ENCODE data around the gene CFAP46. TPM values are rescaled to one million over a fixed set of nuclear protein-coding genes. Genes with fewer than 3 reads are reported as not detected.

Gene CFAP46
- total RNA-seq, 1 donor from 2014 or later: 3.7 TPM

DNA sequence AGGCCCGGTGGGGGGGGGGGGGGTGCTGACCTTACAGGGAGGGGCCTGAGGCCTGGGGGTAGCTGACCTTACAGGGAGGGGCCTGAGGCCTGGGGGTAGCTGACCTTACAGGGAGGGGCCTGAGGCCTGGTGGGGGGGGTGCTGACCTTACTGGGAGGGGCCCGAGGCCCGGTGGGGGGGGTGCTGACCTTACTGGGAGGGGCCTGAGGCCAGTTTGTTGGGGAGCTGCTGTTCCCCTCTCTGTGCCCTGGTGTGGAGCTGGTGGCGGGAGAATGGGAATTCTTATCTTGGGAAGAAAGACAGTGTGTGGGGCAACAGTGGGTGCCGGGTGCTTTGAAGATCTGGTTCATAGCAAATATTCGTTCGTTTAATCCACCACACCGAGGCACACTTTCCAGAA lies 46.6 kb upstream of the CFAP46 start:
- ChIA-PET POLR2A (no interaction called here), CTCF (no interaction called here)
- Mint-ChIP-seq H3K9me3 (no peaks in the 10 kb centered on the region), H3K4me3 (no peak overlapping the region), H3K27me3 (peaks cover 3% of the 10 kb centered on the region), H3K4me1 (no peaks in the 10 kb centered on the region), H3K27ac (no peak overlapping the region), H3K36me3 (ENCODE audit: low read depth) (no peaks in the 10 kb centered on the region)
- intact Hi-C loops (cut with micrococcal nuclease): no loop called here
- TF ChIP-seq, protein P1, sequence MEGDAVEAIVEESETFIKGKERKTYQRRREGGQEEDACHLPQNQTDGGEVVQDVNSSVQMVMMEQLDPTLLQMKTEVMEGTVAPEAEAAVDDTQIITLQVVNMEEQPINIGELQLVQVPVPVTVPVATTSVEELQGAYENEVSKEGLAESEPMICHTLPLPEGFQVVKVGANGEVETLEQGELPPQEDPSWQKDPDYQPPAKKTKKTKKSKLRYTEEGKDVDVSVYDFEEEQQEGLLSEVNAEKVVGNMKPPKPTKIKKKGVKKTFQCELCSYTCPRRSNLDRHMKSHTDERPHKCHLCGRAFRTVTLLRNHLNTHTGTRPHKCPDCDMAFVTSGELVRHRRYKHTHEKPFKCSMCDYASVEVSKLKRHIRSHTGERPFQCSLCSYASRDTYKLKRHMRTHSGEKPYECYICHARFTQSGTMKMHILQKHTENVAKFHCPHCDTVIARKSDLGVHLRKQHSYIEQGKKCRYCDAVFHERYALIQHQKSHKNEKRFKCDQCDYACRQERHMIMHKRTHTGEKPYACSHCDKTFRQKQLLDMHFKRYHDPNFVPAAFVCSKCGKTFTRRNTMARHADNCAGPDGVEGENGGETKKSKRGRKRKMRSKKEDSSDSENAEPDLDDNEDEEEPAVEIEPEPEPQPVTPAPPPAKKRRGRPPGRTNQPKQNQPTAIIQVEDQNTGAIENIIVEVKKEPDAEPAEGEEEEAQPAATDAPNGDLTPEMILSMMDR (IDR thresholded peaks at IDR 0.05): no peak
- ATAC-seq (ENCODE audit: low read depth) (no peak), DNase-seq (no peak)

DNA sequence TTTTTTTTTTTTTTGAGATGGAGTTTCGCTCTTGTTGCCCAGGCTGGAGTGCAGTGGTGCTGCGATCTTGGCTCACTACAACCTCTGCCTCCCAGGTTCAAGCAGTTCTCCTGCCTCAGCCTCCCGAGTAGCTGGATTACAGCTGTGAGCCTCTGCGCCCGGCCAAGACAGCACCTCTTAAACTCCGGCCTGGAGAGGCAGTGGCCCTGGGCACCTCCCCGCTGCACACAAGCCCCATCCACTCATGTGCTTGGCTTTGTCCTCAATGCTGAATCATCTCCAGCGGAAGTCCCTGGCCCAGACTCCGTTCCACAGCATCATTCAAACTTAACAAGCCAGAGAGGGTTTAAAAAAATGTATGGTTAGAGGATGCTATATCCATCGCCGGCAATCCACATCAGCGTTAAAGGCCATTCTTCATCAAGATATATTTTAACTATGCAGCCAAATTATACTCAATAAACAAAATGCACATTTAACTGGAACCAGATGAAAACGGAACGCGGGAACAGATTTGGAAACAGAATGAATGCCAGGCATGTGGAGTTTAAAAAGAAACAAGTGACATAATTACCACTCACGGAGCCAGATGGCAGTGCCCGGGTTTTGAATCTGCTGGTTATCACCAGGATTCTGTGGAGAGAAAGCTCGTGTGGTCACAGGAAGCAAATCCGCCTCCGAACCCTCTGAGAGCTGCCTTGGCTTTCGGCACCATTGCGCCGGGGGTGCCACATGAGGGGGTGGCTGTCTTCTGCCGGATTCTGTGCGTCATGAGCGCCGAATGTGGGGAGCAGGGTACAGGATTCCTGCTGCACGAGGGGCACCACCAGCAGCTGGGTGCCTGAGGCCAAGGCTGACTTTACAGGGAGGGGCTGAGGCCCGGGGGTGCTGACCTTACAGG lies 45.6 kb upstream of the CFAP46 start:
- POLR2A ChIA-PET: no interaction called here
- DNase-seq: no peak
- Mint-ChIP-seq H3K36me3 (ENCODE audit: low read depth) (no peaks in the 10 kb centered on the region), H3K9me3 (no peaks in the 10 kb centered on the region), H3K27ac (no peak overlapping the region), H3K27me3 (peaks cover 3% of the 10 kb centered on the region), H3K4me1 (no peaks in the 10 kb centered on the region), H3K4me3 (no peak overlapping the region)
- TF ChIP-seq, protein P1 (IDR thresholded peaks at IDR 0.05): no peak
- no peak for ATAC-seq (ENCODE audit: low read depth)
- intact Hi-C loops (cut with micrococcal nuclease): no loop called here
- CTCF ChIA-PET: no interaction called here

- CTCF ChIA-PET: no interaction called here
- no peak for ATAC-seq (ENCODE audit: low read depth)
Observed at GRCh38 chr10:132986978-132987377, 44.6 kb upstream of the CFAP46 start.

DNA sequence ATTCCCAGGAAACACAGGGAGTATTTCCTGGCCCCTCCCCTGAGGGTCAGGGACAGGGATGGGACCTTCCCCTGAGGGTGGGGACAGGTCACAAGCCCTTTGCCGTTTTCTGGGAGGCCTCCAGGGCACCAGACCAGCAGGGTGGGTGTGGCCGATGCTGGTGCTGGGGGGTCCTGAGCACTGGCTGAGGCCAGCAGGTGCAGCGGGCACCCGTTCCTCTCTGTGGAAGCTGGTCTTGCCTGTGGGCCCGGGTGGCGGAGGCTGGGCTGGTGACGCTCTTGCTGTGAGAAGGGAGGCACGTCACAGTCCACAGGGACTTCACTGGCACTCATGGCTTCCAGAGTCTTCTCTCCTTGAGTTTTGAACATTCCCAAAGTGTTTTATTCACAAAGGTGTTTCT lies 44.2 kb upstream of the CFAP46 start:
- Mint-ChIP-seq H3K9me3 (no peaks in the 10 kb centered on the region), H3K4me1 (no peaks in the 10 kb centered on the region), H3K27ac (no peak overlapping the region), H3K27me3 (peaks cover 3% of the 10 kb centered on the region), H3K36me3 (ENCODE audit: low read depth) (no peaks in the 10 kb centered on the region), H3K4me3 (no peak overlapping the region)
- no peak for ATAC-seq (ENCODE audit: low read depth)
- TF ChIP-seq, protein P1 (IDR thresholded peaks at IDR 0.05): no peak
- CTCF ChIA-PET: no interaction called here
- intact Hi-C loops (cut with micrococcal nuclease): no loop called here
- no peak for DNase-seq
- POLR2A ChIA-PET: no interaction called here

More at GRCh38 chr10:132986978-132987377, 44.6 kb upstream of the CFAP46 start:
- TF ChIP-seq, protein P1 (IDR thresholded peaks at IDR 0.05): no peak
- no peaks in the 10 kb centered on the region for H3K9me3 Mint-ChIP-seq
- no peak overlapping the region for H3K4me3 Mint-ChIP-seq
- H3K4me1 Mint-ChIP-seq: no peaks in the 10 kb centered on the region
- no peak for DNase-seq
- H3K27ac Mint-ChIP-seq: no peak overlapping the region
- H3K27me3 Mint-ChIP-seq: peaks cover 3% of the 10 kb centered on the region
- intact Hi-C loops (cut with micrococcal nuclease): no loop called here
- POLR2A ChIA-PET: no interaction called here
- H3K36me3 Mint-ChIP-seq (ENCODE audit: low read depth): no peaks in the 10 kb centered on the region

- ChIA-PET CTCF (no interaction called here), POLR2A (no interaction called here)
- TF ChIP-seq, protein P1 (IDR thresholded peaks at IDR 0.05): no peak
- H3K4me3 Mint-ChIP-seq: no peak overlapping the region
- no peaks in the 10 kb centered on the region for H3K9me3 Mint-ChIP-seq
- H3K27me3 Mint-ChIP-seq: peaks cover 3% of the 10 kb centered on the region
- no peaks in the 10 kb centered on the region for H3K4me1 Mint-ChIP-seq
- H3K27ac Mint-ChIP-seq: no peak overlapping the region
- intact Hi-C loops (cut with micrococcal nuclease): no loop called here
- no peak for DNase-seq
- no peak for ATAC-seq (ENCODE audit: low read depth)
- no peaks in the 10 kb centered on the region for H3K36me3 Mint-ChIP-seq (ENCODE audit: low read depth)
Observed at GRCh38 chr10:132986076-132986475, 43.7 kb upstream of the CFAP46 start.
